HG03575 (cell line): ENCODE results near the gene SPRN.
"Not testable (repeated sequence)": the region's sequence is repeated elsewhere in the genome, so short reads cannot be mapped to it uniquely, and the experiment has no call there.

Source experiments
- ATAC-seq: cut with Tn5 transposase; IDR thresholded peaks from one replicate; pipeline ENCODE4 v1.9.1; 2021; ENCODE audit not compliant: unreplicated experiment, insufficient number of reproducible peaks, low FRiP score; ENCODE audit errors: extremely low read depth

The SPRN gene

DNA sequence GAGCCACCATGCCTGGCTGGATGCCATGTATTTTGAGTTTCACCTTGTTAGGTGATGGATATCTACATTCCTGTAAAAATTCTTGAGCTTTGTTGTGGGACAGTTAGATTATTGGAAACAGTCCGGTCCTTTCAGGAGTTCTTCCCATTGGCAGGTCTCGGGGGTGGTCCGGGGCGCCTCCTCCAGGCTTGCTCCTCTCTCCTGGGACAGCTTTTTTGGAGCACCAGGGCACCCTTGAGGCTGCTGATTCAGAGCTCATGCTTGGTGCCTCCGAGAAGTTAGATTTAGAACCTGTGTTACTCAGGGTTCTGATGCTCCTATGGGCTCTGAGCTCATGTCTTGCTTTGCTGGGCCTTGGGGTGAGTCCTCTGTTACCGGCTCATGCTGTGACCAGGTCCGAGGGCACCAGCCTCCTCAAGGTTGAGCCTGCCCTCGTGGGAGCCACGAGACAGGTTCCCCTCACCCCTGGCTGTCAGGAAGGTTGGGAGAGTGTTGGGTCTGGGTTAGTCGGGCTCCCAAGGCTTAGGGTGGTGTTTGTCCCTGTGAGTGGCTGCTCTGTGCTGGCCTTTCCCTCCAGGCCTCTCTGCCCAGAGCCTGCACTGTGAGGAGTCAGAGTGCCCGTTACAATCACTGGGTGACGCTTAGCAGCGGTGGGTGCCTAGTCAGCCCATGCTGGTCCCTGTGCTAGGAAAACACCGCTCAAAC is 6.0 kb downstream of the SPRN start:
- ATAC-seq, result no peak

DNA sequence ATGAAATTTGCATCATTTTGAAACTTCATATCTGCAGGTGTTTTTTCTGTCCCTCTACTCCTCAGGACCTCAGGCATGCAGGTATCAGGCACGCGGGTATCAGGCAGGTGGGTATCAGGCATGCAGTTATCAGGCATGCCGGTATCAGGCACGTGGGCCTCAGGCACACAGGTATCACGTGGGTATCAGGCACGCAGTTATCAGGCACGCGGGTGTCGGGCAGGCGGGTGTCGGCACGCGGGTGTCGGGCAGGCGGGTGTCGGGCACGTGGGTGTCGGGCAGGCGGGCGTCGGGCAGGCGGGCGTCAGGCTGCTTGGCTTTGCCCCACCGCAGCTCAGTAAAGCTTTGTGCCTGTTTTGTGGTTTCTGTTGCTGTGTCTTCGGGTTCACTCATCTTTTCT is 8.7 kb downstream of the SPRN start:
- ATAC-seq, result no peak

DNA sequence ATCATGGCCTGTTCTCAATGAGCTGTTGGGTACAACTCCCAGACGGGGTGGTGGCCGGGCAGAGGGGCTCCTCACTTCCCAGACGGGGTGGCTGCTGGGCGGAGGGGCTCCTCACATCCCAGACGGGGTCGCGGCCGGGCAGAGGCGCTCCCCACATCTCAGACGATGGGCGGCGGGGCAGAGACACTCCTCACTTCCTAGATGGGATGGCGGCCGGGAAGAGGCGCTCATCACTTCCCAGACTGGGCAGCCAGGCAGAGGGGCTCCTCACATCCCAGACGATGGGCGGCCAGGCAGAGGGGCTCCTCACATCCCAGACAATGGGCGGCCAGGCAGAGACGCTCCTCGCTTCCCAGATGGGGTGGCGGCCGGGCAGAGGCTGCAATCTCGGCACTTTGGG is 10.0 kb downstream of the SPRN start:
- ATAC-seq, result not testable (repeated sequence)

DNA sequence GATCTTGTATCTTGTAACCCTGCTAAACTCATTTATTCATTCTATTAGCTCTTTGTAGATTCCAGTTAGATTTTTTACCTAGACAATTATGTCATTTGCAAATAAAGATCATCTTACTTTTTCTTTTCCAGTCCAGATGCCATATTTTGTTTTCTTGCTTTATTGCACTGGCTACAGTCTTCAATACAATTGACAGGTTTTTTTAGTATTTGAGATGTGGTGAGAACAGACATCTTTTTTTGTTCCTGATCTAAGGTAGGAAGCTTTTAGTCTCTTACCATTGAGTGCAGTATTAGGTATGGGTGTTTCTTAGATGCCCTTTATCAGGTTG is 12.1 kb downstream of the SPRN start:
- ATAC-seq, result no peak

DNA sequence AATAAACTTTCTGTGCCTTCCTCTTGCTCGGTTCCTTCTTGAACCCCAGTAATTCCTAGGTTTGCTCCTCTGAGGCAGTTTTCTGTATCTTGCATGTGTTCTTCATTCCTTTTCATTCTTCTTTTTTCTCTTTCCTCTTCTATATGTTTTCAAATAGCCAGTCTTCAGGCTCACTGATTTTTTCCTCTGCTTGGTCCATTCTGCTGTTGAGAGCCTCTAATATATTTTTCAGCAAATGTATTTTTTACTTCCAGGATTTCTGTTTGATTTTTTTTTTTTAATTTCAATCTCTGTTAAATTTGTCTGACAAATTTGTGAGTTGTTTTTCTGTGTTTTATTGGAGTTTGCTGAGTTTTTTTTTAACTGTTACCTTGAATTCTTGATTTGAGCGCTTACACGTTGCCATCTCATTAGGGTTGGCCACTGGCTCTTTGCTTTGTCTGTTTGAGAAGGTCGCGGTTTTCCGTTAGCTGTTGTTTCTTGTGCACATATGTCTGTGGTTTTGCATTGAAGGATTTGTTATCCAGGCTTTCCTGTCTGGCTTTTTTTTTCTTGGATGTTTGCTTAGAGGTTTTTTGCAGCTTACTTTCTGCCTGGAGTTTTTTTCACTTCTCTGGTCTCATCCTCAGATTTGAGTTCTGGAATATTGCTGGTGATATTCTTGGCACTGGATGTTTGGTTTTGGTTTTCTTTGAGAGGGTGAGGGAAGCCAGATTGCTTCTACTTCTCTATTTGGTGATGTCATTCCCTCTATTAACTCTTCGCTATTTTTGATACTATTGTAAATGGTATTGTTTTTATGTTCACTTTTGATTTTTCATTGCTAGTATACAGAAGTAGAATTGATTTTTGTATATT is 12.7 kb downstream of the SPRN start:
- no peak for ATAC-seq

DNA sequence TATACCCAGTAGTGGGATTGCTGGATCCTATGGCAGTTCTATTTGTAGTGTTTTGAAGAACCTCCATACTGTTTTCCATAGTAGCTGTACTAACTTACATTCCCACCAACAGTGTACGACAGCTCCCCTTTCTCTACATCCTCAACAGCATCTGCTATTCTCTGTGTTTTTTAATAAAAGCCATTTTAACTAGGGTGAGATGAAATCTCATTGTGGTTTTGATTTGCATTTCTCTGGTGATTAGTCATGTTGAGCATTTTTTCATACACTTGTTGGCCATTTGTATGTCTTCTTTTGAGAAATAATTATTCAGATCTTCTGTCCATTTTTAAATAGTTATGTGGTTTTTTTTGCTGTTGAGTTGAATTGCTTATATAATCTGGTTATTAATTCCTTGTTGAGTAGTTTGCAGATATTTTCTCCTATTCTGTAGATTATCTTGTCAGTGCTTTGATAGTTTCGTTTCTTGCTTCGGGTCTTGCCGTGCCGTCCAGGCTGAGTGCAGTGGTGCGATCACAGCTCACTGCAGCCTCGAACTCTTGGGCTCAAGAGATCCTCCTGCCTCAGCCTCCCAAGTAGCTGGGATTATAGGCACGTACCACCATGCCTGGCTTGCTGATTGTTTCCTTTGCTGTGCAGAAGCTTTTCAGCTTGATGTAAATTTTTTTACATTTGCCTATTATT is 18.4 kb downstream of the SPRN start:
- ATAC-seq, result no peak

DNA sequence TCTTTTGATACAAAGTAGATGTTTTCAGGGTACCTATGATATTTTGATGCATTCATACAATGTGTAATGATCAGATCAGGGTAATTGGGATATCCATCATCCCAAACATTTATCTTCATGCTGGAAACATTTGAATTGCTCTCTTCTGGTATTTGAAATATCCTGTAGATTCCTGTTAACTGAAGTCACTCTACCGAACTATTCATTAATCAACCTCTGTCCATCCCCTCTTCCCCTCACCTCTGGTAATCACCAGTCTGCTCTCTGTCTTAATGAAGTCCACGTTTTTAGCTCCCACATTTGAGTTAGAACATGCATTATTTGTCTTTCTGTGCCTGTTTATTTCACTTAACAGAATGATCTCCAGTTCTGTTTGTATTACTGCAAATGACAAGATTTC is 19.2 kb downstream of the SPRN start:
- no peak for ATAC-seq

DNA sequence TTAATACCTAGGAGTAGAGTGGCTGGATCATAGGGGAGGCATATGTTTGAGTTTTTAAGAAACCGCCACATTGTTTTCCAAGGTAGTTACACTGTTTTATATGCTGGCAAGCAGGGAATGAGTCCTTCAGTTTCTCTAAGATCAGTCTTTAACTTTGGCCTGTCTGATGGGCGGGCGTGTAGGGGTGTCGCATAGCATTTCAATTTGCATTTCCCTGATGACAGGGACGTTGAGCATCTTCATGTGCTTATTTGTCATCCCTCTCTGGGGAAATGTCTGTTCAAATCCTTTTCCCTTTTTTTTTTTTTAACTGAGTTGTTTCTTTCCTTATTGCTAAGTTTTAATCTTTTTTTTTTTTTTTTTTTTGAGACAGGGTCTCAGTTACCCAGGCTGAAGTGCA is 20.6 kb downstream of the SPRN start:
- ATAC-seq, result no peak

DNA sequence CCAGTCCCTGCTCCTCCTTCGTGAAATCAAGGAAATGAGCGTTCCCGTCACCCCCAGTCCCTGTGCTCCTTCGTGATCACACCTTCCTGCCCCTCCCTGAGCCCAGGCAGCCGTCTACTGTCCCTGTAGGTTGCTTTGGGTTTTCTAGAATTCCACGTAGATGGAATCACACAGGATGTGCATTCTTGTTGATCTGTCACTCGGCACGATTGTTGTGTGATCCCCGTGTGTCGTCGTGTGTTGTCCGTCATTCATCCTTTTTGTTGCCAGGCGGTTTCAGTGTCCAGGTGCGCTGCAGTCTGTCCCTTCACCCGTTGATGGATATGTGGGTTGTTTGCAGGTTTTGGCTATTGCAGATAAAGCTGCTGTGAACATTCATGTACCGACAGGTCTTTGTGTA is 21.1 kb downstream of the SPRN start:
- ATAC-seq, result no peak

DNA sequence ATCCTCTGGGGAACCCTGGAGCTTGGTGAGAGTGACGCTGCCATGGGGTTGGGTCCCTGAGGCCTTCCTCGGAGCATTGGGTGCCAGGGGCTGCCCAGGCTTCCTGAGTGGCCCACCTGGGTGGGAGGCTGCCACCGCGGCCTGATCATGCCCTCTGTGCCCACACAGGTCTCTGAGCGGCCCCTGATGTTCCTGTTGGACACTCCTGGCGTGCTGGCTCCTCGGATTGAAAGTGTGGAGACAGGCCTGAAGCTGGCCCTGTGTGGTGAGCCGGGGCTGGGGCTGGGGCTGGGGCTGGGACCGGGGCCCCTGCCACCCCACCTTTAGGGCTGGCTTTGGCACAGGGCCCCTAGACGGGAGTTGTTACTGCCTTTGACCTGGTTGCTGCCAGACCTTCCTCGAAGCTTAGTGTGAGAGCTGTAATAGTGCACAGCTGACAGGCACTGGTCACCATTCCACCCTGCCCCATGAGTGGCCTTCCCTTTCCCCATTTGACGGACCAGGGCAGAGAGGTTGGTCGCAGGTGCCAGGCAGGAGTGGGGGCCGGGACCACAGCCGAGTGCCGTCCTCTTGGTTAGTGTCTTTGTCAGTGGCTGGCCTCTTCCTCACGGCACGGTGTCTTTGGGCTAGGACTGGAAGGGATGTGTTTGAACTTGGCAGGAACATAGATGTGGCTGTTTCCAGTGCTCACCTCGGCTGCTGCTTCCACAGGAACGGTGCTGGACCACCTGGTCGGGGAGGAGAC is 22.3 kb downstream of the SPRN start:
- no peak for ATAC-seq

DNA sequence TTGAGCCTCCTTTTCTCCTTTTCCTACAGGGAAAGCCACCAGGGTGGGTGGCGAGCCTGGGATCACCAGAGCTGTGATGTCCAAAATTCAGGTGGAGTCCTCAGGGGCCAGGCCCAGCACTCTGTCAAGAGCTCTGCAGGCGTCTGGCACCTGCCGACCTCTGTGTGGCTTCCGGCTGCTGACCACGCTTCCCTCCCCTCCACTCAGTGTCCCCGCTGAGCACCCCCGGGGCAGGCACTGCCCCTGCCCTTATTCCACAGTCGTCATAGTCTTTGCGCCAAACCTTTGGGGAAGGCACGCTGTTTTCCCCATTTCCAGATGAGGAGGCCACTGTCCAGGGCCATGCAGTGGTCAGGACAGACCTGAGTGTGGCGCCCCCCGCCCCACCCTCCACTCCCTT is 22.9 kb downstream of the SPRN start:
- ATAC-seq, result no peak

DNA sequence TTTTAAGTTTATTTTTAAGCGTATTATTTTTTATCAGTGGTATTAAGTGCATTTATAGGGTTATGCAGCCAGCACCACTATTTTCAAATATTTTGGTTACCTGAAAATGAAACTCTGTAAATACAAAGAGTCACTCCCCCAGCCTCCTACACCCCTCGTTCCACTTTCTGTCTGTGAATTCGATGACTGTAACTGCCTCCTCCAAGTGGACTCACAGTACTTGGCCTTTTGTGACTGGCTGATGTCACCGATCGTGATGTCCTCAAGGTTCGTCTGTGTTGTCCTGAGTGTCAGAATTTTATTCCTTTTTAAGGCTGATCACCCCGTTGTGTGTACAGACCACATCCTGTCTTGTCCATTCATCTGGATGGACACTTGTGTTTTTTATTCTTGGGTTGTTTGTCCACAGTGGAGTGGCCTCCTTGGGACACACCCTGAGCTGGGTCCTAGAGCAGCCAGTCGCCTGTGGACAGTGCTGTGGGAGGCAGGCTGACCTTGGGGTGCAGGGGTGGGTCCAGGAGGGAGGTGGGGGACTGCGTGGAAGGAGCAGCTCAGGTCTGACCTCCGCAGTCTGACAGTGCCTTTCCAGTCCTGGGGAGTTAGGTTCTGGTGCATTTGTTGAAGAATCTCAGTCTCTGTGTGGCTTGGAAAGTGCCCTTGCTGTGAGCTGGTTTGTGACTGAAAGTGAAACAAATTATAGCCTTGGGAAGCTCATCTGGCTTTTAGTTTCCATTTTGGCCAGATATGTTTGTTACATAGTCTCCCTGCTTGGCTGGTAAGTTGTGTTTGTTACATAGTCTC is 23.6 kb downstream of the SPRN start:
- ATAC-seq, result no peak

DNA sequence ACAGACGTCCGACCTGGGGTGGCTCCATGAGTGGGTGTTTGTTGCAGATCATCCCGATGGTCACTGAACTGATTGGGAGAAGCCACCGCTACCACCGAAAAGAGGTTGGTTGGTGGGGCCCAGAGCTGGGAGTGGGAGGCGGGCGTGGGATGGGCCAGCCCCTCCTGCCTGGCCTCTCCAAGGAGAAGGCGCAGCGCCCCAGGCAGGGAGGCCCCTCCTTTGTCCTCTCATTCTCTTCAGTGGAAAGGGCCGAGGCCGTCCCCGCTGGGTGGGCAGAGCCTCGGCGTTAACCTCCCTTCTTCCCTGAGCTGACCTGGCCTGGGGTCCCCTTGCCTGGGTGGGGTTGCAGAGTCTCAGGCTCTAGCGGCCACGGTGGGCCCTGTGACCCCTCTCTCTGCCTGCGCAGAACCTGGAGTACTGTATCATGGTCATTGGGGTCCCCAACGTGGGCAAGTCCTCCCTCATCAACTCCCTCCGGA is 25.3 kb downstream of the SPRN start:
- ATAC-seq, result no peak

DNA sequence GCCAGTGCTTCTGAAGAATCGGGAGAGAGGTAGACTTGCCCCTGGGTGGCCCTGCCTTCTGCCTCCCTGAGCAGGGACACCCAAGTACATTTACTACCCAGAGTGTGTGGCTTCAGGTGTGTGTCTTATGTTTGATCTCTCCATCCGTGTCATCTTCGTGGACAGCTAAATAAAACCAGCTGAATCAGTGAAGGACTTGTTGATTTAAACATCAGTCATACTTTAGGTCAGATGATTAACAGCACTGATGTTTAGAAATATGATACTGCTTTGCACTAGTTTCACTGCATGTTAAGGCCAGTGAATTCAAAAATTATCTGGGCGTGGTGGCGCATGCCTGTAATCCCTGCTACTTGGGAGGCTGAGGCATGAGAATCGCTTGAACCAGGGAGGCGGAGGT is 26.5 kb downstream of the SPRN start:
- ATAC-seq, result no peak

DNA sequence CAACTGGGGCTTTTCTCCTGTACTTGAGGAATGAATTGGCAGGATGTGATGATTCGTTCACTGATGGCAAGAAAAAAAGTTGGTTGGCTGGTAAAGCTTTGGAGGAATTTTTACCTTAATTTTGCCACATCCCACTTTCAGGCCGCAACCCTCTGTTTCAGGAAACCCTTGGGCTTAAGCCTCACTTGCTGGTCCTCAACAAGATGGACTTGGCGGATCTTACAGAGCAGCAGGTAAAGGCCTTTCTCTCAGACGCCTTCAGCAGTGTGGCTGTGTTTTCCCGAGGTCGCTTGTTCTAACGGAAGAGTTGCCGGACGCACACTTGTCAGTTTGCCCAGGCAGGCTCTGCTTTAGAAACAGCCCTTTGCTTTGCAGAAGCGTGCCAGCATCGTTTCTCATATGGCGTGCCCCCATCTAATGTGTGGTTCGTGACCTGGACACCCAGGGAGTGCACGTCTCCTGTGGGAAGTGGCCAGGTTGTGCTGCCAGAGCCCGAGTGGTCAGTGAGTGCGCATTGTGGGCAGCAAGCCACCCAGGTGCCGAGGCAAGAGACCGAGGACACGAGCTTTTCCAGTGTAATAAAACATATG is 28.3 kb downstream of the SPRN start:
- no peak for ATAC-seq

DNA sequence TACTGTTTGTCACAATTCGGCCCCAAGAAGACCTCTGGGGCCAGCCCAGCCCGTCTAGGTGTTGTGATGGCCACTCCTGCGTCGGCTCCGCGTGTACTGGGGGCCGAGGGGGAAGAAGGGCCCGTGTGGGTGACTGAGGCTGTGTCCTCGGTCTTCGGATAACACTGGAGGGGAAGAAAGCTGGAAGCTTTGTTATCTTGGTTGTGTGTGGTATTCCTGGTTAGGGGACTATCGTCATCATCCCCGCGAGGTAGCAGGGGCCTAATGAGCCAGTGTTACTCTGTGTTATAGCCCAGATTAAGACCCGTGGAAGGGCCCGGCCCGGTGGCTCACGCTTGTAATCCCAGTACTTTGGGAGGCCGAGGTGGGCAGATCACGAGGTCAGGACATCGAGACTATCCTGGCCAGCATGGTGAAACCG is 29.6 kb downstream of the SPRN start:
- ATAC-seq, result no peak

DNA sequence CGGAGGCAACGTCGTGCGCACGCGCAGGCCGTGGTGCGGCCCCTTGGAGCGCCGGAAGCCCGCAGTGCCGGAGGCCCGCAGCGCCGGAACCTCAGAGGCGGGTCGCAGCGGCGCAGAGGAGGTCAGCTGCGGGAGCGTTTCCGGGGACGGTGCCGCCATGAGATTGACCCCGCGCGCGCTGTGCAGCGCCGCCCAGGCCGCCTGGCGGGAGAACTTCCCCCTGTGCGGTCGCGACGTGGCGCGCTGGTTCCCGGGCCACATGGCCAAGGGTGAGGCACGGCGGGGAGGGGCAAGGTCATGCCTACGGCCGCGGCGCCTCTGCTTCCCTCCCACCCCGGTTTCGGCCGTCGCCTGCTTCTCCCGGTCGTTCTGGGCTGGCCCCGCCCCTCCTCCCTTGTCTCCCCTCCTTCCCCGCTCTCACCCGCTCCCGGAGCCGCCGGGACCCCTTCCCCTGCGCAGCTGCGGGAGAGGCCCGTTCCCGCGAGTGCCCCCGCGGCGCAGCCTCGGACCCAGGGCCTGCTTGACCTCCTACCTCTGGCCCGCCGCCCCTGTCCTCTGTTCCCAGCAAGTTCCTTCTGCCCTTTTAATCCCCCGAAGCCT is 30.3 kb downstream of the SPRN start, which contains the start of gene MTG1:
TSS of gene MTG1 (plus strand) at position 94 of the 600 bp plus-strand sequence. CDS start at position 158, 64 bp downstream.
- ATAC-seq, result peak; percentile 31
